LNCaP clone FGC (cell line): Measurements from ENCODE around the gene MAPK4.

Source experiments
- DNase-seq: peaks from one replicate; pipeline ENCODE4 v3.0.0-alpha.2; 2011; ENCODE audit warnings: low read depth
- H3K4me3 ChIP-seq: 2 replicates; pipeline ENCODE4 v1.5.1; 2011; ENCODE audit warnings: mild to moderate bottlenecking, low read depth, low read length, control low read depth
- TF ChIP-seq, protein P1 (sequence below): IDR thresholded peaks from 2 replicates; pipeline ENCODE4 v1.5.1; 2012; ENCODE audit warnings: mild to moderate bottlenecking; ENCODE audit not compliant: control insufficient read depth, insufficient read depth; ENCODE audit errors: extremely low read depth

Gene MAPK4

DNA sequence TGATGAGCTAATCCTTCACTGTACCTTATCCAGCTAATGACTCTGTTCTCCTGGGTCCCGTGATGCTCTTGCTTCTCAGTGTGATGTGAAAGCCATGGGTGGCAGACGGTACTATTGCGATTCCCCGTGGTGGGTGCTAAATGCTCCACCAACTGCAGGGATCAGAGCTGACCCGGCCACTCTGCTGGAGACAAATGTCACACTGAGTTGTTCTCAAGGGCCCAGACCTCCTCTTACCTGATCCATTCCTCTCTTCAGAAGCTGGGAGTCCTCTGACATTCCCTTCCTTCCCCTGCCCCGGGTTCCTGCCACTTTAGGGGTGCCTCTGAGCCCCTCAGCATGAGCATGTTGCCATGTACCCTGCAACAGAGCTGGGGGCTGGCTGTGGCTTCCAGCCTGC is 105.1 kb downstream of the MAPK4 start:
- TF ChIP-seq, protein P1, sequence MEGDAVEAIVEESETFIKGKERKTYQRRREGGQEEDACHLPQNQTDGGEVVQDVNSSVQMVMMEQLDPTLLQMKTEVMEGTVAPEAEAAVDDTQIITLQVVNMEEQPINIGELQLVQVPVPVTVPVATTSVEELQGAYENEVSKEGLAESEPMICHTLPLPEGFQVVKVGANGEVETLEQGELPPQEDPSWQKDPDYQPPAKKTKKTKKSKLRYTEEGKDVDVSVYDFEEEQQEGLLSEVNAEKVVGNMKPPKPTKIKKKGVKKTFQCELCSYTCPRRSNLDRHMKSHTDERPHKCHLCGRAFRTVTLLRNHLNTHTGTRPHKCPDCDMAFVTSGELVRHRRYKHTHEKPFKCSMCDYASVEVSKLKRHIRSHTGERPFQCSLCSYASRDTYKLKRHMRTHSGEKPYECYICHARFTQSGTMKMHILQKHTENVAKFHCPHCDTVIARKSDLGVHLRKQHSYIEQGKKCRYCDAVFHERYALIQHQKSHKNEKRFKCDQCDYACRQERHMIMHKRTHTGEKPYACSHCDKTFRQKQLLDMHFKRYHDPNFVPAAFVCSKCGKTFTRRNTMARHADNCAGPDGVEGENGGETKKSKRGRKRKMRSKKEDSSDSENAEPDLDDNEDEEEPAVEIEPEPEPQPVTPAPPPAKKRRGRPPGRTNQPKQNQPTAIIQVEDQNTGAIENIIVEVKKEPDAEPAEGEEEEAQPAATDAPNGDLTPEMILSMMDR: no peak

DNA sequence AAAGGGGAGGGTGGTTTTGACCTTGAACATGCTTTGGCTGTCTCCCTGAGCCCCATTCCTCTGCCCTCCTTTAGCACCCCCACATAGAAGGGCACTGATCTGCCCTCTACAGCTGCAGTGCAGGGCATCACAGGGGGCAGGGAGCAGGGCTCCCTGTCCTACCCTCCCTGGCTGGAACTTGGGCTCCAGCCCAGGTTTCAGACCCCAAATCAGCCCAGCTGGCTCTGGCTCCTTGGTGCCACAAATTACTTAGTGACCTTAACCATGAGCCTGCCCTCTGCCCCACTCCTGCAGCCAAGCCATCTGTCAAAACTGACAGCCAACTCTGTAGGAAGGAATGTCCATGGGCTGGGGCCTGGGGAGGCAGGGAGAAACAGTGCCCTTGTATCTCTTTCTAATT is 105.6 kb downstream of the MAPK4 start:
- TF ChIP-seq, protein P1: no peak
- H3K4me3 ChIP-seq: no peak overlapping the region
- DNase-seq: no peak

More for the DNA sequence above, 105.1 kb downstream of the MAPK4 start:
- no peak for DNase-seq
- no peak overlapping the region for H3K4me3 ChIP-seq

DNA sequence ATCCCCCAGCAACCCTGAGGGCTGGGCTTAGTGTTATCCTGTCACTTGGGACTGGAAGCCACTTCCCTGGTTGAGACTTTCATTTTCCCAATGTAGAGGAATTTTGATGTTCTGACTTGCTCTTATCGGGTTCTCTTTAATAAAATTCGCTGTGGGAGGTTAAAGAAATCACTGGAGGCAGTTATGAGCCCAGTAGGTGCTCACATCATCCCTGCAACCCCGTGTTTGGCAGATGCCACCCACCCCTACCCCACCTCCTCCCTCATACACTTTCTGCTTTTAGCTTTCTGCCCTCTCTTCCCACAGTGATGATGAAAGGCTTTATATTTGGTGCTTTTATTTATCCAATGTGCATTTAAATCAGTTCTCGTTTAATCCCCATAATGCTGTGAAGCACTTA is 106.6 kb downstream of the MAPK4 start:
- DNase-seq: no peak
- TF ChIP-seq, protein P1: no peak
- H3K4me3 ChIP-seq: no peak overlapping the region

DNA sequence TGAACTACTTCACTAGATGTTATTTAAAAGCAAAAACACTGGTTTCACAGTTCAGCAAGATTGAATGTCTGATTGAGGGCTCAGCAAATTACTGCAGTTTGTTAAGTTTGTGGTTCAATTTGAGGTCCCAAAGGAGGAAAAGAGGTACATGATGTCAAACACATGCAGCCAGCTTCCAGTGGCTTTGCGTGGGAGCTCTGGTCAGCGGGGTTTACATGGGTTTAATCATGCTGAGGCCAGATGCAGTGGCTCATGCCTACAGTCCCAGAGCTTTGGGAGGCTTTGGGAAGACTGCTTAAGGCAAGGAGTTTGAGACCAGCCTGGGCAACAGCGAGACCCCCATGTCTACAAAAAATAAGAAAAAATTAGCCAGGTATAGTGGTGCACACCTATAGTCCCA is 111.5 kb downstream of the MAPK4 start:
- TF ChIP-seq, protein P1: no peak
- DNase-seq: no peak
- no peak overlapping the region for H3K4me3 ChIP-seq

DNA sequence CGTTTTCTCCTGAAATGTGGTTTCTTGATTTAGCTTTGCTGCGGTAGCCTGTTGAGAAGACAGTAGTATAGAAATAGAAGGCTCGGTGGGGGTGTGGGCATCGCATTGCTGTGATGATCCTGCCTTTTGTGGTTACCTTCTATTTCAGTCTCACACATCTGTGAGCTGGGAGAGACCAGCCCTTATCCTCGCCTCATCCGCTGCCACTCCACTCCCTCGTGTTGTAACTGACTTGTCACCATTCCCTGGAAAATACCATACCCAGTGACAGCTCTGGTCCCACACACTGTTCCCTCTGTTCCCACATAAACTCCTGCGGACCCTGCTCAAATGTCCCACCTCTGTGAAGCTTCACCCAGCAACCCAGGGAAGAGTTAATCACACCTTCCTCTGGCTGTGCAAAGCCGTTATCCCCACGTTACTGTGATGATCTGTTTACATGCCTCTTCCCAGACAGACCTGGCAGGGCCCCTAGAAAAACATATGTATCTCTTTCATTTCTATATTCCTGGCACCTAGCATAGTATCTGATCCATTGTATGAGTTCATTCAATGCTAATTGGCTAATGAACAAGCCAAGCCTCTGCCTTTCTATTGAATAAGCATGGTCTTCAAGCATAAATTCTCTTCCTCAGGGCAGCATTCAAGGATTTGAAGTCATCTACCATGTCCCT is 114.6 kb downstream of the MAPK4 start:
- no peak overlapping the region for H3K4me3 ChIP-seq
- TF ChIP-seq, protein P1: no peak
- peak; percentile 14 for DNase-seq

DNA sequence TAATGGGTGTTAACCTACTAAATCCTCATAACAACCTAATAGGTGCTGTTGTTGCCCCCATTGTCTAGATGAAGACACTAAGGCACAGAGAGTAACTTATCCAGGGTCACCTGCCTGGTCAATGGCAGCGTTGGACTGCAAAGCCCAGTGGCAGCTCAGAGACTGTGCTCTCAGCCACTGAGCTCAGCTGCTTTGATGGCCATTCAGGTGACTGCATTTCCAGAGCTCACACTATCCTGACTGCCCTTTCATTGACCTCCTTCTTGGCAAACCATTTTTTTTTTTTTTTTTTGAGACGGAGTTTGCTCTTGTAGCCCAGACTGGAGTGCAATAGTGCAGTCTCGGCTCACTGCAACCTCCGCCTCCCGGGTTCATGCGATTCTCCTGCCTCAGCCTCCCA is 115.2 kb downstream of the MAPK4 start:
- DNase-seq: no peak
- H3K4me3 ChIP-seq: no peak overlapping the region
- TF ChIP-seq, protein P1: no peak

DNA sequence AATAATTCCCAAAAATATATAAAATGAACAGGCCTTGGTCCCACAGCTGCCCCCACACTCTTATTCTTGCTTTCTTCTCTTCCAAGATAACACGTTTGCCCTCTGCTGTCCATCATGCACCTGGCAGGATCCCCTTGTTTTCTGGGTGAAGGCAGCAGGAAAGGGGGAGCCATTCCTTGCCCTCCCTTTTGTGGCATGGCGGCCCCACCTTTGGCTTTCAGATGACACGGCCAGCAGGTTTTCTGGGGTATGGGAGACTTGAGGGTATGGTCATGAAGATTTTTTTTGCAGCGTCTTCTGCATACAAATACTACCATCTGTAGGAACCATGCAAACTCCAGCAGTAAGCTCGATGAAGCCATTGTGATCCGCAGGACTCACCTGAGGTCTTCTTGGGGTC is 118.8 kb downstream of the MAPK4 start:
- no peak for DNase-seq
- TF ChIP-seq, protein P1: no peak
- no peak overlapping the region for H3K4me3 ChIP-seq
